Endothelial cell of umbilical vein (primary cell): Measurements from ENCODE around the gene NSDHL. TPM values are rescaled to one million over a fixed set of nuclear protein-coding genes. Genes with fewer than 3 reads are reported as not detected.

ENCODE experiments used
- BruUV-seq: library from RNA; stranded (reverse); fragments of 400-500 nt; replicated peaks from 2 replicates; lab custom pipeline; 2021; lab: Mats Ljungman, UMichigan
- CTCF ChIA-PET: fragments of 300-600, 350-600 bp; sonication (Branson Sonifier 250); formaldehyde crosslinking; loops from one replicate; lab custom pipeline; 2021; ENCODE audit warnings: antibody characterized with exemption, inconsistent platforms; lab: Charles Lee
- POLR2A ChIA-PET: fragments of 300-600, 350-600 bp; sonication (Branson Sonifier 250); formaldehyde crosslinking; loops from one replicate; lab custom pipeline; 2021; ENCODE audit warnings: antibody characterized with exemption, inconsistent platforms; lab: Charles Lee
- DNase-seq: peaks from one replicate; pipeline ENCODE4 v3.0.0-alpha.2; 2011; ENCODE audit warnings: low read depth, low spot score
- FAIRE-seq: peaks from 2 replicates; lab custom pipeline; 2011; peaks lifted over from hg19 to GRCh38; lab: Jason Lieb, UNC
- H2AFZ ChIP-seq: 2 replicates; pipeline ENCODE4 v1.6.0; 2012; ENCODE audit warnings: low read depth, low read length, control low read depth, inconsistent platforms
- H3K27ac ChIP-seq: 2 replicates; pipeline ENCODE4 v1.5.1; 2011; ENCODE audit warnings: low read depth, mild to moderate bottlenecking, control low read depth, low read length, moderate library complexity; ENCODE audit not compliant: insufficient read depth
- H3K27me3 ChIP-seq, 2 experiments: 2 replicates each; pipeline versions ENCODE4 v1.6.0 to v1.6.1; 2011; ENCODE audit warnings: low read length in 2 of 2, mixed read lengths in 1 of 2; ENCODE audit not compliant: control insufficient read depth in 2 of 2, insufficient read depth in 2 of 2
- H3K36me3 ChIP-seq, 2 experiments: 2 replicates in 1 of 2; 3 replicates in 1 of 2; pipeline ENCODE4 v1.5.1; 2011; ENCODE audit warnings: low read length in 2 of 2, mild to moderate bottlenecking in 1 of 2, moderate library complexity in 1 of 2; ENCODE audit not compliant: control insufficient read depth in 2 of 2, insufficient read depth in 2 of 2; ENCODE audit errors: extremely low read depth in 1 of 2
- H3K4me1 ChIP-seq: 3 replicates; pipeline ENCODE4 v1.5.1; 2011; ENCODE audit warnings: mild to moderate bottlenecking, low read length; ENCODE audit not compliant: control insufficient read depth, insufficient read depth; ENCODE audit errors: extremely low read depth
- H3K4me2 ChIP-seq: 2 replicates; pipeline ENCODE4 v1.6.1; 2011; ENCODE audit warnings: low read length, control low read depth, mixed read lengths; ENCODE audit not compliant: insufficient read depth
- H3K4me3 ChIP-seq, 3 experiments: fragments of 200-600 bp in 1 of 3; sonication (generic), shearing (Covaris generic) in 1 of 3; replicated peaks in 1 of 3; 2 replicates each; pipeline ENCODE4 v1.5.1; 2011 to 2016; ENCODE audit warnings: control low read depth in 3 of 3, low read length in 3 of 3, mild to moderate bottlenecking in 2 of 3, inconsistent platforms in 1 of 3, low read depth in 1 of 3, moderate library complexity in 1 of 3; ENCODE audit not compliant: insufficient read depth in 1 of 3
- H3K79me2 ChIP-seq: 2 replicates; pipeline ENCODE4 v1.6.0; 2012; ENCODE audit warnings: low read length, inconsistent platforms; ENCODE audit not compliant: control insufficient read depth, insufficient read depth
- H3K9ac ChIP-seq: replicated peaks from 2 replicates; pipeline ENCODE3; 2011; ENCODE audit warnings: low read length, control low read depth; ENCODE audit not compliant: insufficient read depth; ENCODE audit errors: extremely low read depth
- H3K9me1 ChIP-seq: replicated peaks from 3 replicates; pipeline ENCODE4 v1.6.0; 2011; ENCODE audit warnings: mild to moderate bottlenecking, low read length; ENCODE audit not compliant: control insufficient read depth, insufficient read depth; ENCODE audit errors: extremely low read depth
- H3K9me3 ChIP-seq: replicated peaks from 2 replicates; pipeline ENCODE4 v1.5.1; 2012; ENCODE audit warnings: low read length, inconsistent platforms; ENCODE audit not compliant: control insufficient read depth, insufficient read depth
- H4K20me1 ChIP-seq: replicated peaks from 2 replicates; pipeline ENCODE3; 2011; ENCODE audit warnings: mild to moderate bottlenecking, low read length; ENCODE audit not compliant: control insufficient read depth, insufficient read depth; ENCODE audit errors: extremely low read depth
- EZH2 ChIP-seq: IDR thresholded peaks from 2 replicates; pipeline ENCODE4 v1.6.1; 2012; ENCODE audit warnings: borderline replicate concordance, low read depth, mild to moderate bottlenecking, moderate library complexity, low read length, inconsistent platforms; ENCODE audit not compliant: severe bottlenecking
- FOS ChIP-seq: IDR thresholded peaks from 2 replicates; pipeline ENCODE4 v1.6.1; 2011; ENCODE audit warnings: mild to moderate bottlenecking, low read length, moderate library complexity, borderline replicate concordance; ENCODE audit not compliant: insufficient read depth
- GATA2 ChIP-seq: IDR thresholded peaks from 2 replicates; pipeline ENCODE4 v1.7.0; 2011; ENCODE audit warnings: low read depth, mild to moderate bottlenecking, moderate library complexity, mixed read lengths, low read length; ENCODE audit not compliant: insufficient read length, insufficient read depth
- JUN ChIP-seq: IDR thresholded peaks from 2 replicates; pipeline ENCODE4 v1.6.1; 2011; ENCODE audit warnings: borderline replicate concordance, low read depth; ENCODE audit not compliant: insufficient read length, insufficient read depth
- MYC ChIP-seq: IDR thresholded peaks from one replicate; pipeline ENCODE4 v1.6.1; 2011; ENCODE audit warnings: mild to moderate bottlenecking, low read depth, low read length
- POLR2A ChIP-seq: IDR thresholded peaks from 2 replicates; pipeline ENCODE4 v1.6.1; 2012; ENCODE audit warnings: low read depth, mild to moderate bottlenecking, control low read depth, low read length
- POLR2AphosphoS5 ChIP-seq: IDR thresholded peaks from 2 replicates; pipeline ENCODE4 v1.6.1; 2012; ENCODE audit warnings: low read depth, mild to moderate bottlenecking, control low read depth, low read length, moderate library complexity; ENCODE audit not compliant: insufficient read depth
- dilution Hi-C: fragments of 300-500 bp; cut with MboI; formaldehyde crosslinking; loops from one replicate; pipeline ENCODE4 v1.15.0; 2019; ENCODE audit warnings: low sequenced_read_pairs; ENCODE audit not compliant: extremely low pct_ligation_motif_present
- intact Hi-C: fragments of 100-400 bp; cut with micrococcal nuclease; formaldehyde crosslinking; loops from one replicate; pipeline ENCODE4 v1.10.0; 2022
- polyA plus RNA-seq, 4 experiments: library from polyadenylated mRNA; depleted of rRNA in 3 of 4; stranded (reverse) in 3 of 4; unstranded in 1 of 4; fragments of >200 nt; gene quantifications; 2 replicates each; pipeline versions ENCODE4 v1.2.1 to v1.2.3, GENCODE V29; 2011 to 2012; ENCODE audit warnings: missing spikeins in 1 of 4
- total RNA-seq: library from RNA; stranded (reverse); gene quantifications from 2 replicates; pipeline ENCODE4 v1.2.3, GENCODE V29; 2021
- TF ChIP-seq, protein P1 (sequence below): IDR thresholded peaks from 2 replicates; pipeline ENCODE4 v1.6.1; 2011; ENCODE audit not compliant: insufficient read depth, insufficient read length
- TF ChIP-seq, protein P2 (sequence below), 2 donors: IDR thresholded peaks; 1 replicate in 1 of 2; 2 replicates in 1 of 2; pipeline ENCODE4 v1.5.1; 2011; ENCODE audit warnings: low read length in 2 of 2, mild to moderate bottlenecking in 2 of 2, moderate library complexity in 2 of 2, control low read depth in 1 of 2, inconsistent platforms in 1 of 2, low read depth in 1 of 2; ENCODE audit not compliant: insufficient read depth in 1 of 2; ENCODE audit errors: extremely low read depth in 1 of 2

The NSDHL gene
- total and polyA plus RNA-seq, 2 donors (not counting 3 experiments of a cell fraction or from before 2014, with no cell fraction given), result 40.0 to 43.7 TPM

DNA sequence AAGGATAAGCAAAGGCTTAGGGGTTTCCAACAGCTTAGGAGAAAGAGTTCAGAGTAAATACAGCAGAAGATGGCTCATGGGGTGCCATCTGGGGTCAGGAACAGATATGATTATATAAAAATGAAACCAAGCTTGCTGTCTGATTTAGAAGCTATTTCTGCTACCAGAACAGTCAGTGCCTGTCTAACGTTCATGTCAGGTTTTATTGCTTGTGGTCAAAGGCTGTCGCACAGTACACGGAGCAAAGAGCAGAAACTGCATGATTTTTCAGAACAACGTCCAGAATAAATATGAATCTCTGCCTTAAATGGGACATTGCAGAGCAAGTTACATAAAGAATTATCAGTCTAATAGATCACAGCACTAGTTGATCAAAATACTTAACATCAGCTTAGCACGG is 17.7 kb upstream of the NSDHL start:
- Histone ChIP-seq H3K79me2 (no peaks in the 10 kb centered on the region), H3K9ac (no peak overlapping the region), H3K4me2 (no peak overlapping the region), H4K20me1 (no peaks in the 10 kb centered on the region), H3K4me1 (no peaks in the 10 kb centered on the region), H3K27ac (no peak overlapping the region), H3K27me3 (peaks cover 0 to 2% of the 10 kb centered on the region in 2 experiments), H3K9me3 (no peaks in the 10 kb centered on the region), H3K36me3 (no peaks in the 10 kb centered on the region), H2AFZ (no peak overlapping the region), H3K4me3 (no peak overlapping the region), H3K9me1 (no peaks in the 10 kb centered on the region)
- no TSS peak for BruUV-seq
- TF ChIP-seq GATA2, result no peak
- no peak for TF ChIP-seq POLR2AphosphoS5
- TF ChIP-seq FOS, result no peak
- TF ChIP-seq EZH2, result no peak
- TF ChIP-seq, protein P1, sequence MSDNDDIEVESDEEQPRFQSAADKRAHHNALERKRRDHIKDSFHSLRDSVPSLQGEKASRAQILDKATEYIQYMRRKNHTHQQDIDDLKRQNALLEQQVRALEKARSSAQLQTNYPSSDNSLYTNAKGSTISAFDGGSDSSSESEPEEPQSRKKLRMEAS, result no peak
- TF ChIP-seq, protein P2, sequence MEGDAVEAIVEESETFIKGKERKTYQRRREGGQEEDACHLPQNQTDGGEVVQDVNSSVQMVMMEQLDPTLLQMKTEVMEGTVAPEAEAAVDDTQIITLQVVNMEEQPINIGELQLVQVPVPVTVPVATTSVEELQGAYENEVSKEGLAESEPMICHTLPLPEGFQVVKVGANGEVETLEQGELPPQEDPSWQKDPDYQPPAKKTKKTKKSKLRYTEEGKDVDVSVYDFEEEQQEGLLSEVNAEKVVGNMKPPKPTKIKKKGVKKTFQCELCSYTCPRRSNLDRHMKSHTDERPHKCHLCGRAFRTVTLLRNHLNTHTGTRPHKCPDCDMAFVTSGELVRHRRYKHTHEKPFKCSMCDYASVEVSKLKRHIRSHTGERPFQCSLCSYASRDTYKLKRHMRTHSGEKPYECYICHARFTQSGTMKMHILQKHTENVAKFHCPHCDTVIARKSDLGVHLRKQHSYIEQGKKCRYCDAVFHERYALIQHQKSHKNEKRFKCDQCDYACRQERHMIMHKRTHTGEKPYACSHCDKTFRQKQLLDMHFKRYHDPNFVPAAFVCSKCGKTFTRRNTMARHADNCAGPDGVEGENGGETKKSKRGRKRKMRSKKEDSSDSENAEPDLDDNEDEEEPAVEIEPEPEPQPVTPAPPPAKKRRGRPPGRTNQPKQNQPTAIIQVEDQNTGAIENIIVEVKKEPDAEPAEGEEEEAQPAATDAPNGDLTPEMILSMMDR (IDR thresholded peaks at IDR 0.05; ENCODE audit: extremely low read depth in 1 of 2, insufficient read depth in 1 of 2, low read depth in 1 of 2, low read length in 2 of 2), result no peak
- TF ChIP-seq MYC, result no peak
- no peak for TF ChIP-seq JUN
- TF ChIP-seq POLR2A, result no peak
- intact Hi-C loops (no loop called here), dilution Hi-C loops (no loop called here)
- DNase-seq (no peak), FAIRE-seq (no peak)
- POLR2A ChIA-PET, result no interaction called here
- CTCF ChIA-PET, result interaction anchor here (1.2 to 1.7 kb wide), 2 partner anchors 171 to 987 kb away, joined by 3 to 4 read pairs; no protein-coding TSS in a partner anchor
